Measurements from ENCODE around the gene ADGRG4. TPM values are rescaled to one million over a fixed set of nuclear protein-coding genes. Genes with fewer than 3 reads are reported as not detected.

The ADGRG4 gene
- polyA plus RNA-seq, 1 of the 3 experiments (the other 2 are of a cell fraction), result not detected

DNA sequence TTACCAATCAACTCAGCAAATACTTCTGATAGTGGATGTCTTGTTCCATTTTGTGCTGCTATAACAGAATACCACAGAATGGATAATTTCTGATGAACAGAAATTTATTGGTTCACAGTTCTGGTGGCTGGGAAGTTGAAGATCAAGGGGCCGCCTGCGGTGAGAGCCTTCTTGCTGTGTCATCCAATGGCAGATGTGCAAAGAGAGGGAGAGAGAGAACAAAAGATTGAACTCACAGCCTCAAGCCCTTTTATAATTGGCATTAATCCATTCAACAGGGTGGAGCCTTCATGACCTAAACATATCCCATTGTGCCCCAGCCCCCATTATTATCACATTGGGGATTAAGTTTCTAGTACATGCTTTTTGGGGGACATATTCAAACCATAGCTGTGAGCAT is 86.1 kb downstream of the ADGRG4 start:
- TF ChIP-seq RCOR1 (IDR thresholded peaks at IDR 0.05; ENCODE audit: low read length), result no peak
- TF ChIP-seq ZBTB33 (IDR thresholded peaks at IDR 0.05; ENCODE audit: borderline replicate concordance, low read depth), result no peak
- no peak for TF ChIP-seq USF1 (IDR thresholded peaks at IDR 0.05; ENCODE audit: borderline replicate concordance, low read depth)
- TF ChIP-seq FOXJ3 (CRISPR knock-in tag; IDR thresholded peaks at IDR 0.05), result no peak
- TF ChIP-seq TCF12 (IDR thresholded peaks at IDR 0.05), result no peak
- no peak for TF ChIP-seq YY1 (IDR thresholded peaks at IDR 0.05; ENCODE audit: low read depth)
- no peak for TF ChIP-seq EZH2phosphoT487 (IDR thresholded peaks at IDR 0.05; ENCODE audit: borderline replicate concordance, low read depth)
- no peak for TF ChIP-seq SIN3A (IDR thresholded peaks at IDR 0.05; ENCODE audit: borderline replicate concordance, low read depth, low read length)
- TF ChIP-seq NRF1 (IDR thresholded peaks at IDR 0.05; ENCODE audit: low read depth, low read length), result no peak
- TF ChIP-seq FOSL2 (IDR thresholded peaks at IDR 0.05; ENCODE audit: borderline replicate concordance, low read depth), result no peak
- TF ChIP-seq NFIC (IDR thresholded peaks at IDR 0.05; ENCODE audit: borderline replicate concordance), result no peak
- no peak for TF ChIP-seq TAF1 (IDR thresholded peaks at IDR 0.05; ENCODE audit: borderline replicate concordance, low read depth, low read length)
- H3K4me3 ChIP-seq (ENCODE audit: low read depth in 2 of 2, low read length in 1 of 2), result no peak overlapping the region
- WGBS (ENCODE audit: low lambda C conversion rate), result 32% methylated on average over 2 of the region's 2 CpGs
- no peaks in the 10 kb centered on the region for H3K27me3 ChIP-seq (ENCODE audit: insufficient read depth)
- H3K79me2 ChIP-seq (ENCODE audit: insufficient read depth), result no peaks in the 10 kb centered on the region
- no peaks in the 10 kb centered on the region for H4K20me1 ChIP-seq (ENCODE audit: insufficient read depth)
- DNase-seq, result no peak
- no peaks in the 10 kb centered on the region for H3F3A ChIP-seq (replicated peaks; ENCODE audit: insufficient read depth)
- no peaks in the 10 kb centered on the region for H3K4me1 ChIP-seq (ENCODE audit: control insufficient read depth in 1 of 2, insufficient read depth in 2 of 2, low read depth in 1 of 2, low read length in 1 of 2)
- no peaks in the 10 kb centered on the region for H3K9me2 ChIP-seq
- H3K9ac ChIP-seq, result no peak overlapping the region
- POLR2A ChIA-PET, result no interaction called here
- H3K9me3 ChIP-seq, result no peaks in the 10 kb centered on the region
- CTCF ChIA-PET, result no interaction called here
- H2AFZ ChIP-seq (ENCODE audit: low read depth), result no peak overlapping the region
- no peak overlapping the region for H3K4me2 ChIP-seq
- H3K27ac ChIP-seq (ENCODE audit: low read depth in 2 of 2, low read length in 1 of 2), result no peak overlapping the region
- no peaks in the 10 kb centered on the region for H3K36me3 ChIP-seq (replicated peaks in 1 of 2; ENCODE audit: control insufficient read depth in 1 of 2, insufficient read depth in 2 of 2, low read length in 1 of 2)

DNA sequence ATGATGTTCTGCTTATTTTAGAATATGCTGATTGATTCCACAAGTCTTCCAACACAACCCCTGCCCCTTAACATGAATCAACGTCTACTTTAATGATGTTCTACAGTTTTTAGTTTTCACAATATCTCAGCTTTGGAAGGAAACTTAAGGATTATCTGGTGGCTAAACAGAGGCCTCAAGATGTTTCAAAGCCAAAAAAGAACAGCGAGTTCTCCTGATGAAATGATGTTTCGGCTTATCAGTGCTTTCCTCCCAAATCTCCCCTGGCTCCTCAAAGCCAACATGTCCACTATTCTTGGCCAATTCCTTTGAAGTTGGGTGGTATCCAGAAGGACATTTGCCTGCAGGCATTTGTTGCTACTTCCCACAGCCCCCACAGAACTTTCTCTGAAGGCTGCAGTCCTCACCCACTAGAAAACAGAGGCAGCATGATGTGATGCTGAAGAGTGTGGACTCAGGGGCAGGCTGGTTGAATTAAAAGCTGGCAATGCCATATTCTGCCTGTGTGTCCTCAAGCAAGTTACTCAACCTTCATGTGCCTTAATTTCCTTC is 87.3 kb downstream of the ADGRG4 start:
- H3K9me2 ChIP-seq, result no peaks in the 10 kb centered on the region
- no peaks in the 10 kb centered on the region for H3K9me3 ChIP-seq
- no peak overlapping the region for H3K4me2 ChIP-seq
- no peaks in the 10 kb centered on the region for H3K27me3 ChIP-seq (ENCODE audit: insufficient read depth)
- no peaks in the 10 kb centered on the region for H3F3A ChIP-seq (replicated peaks; ENCODE audit: insufficient read depth)
- WGBS (ENCODE audit: low lambda C conversion rate), result 25% methylated on average over 3 of the region's 3 CpGs
- ChIA-PET CTCF (interaction anchor here (1.0 kb wide), 1 partner anchor 9 kb away, joined by 3 read pairs; no protein-coding TSS in a partner anchor), POLR2A (no interaction called here)
- H3K36me3 ChIP-seq (replicated peaks in 1 of 2; ENCODE audit: control insufficient read depth in 1 of 2, insufficient read depth in 2 of 2, low read length in 1 of 2), result no peaks in the 10 kb centered on the region
- no peak overlapping the region for H3K27ac ChIP-seq (ENCODE audit: low read depth in 2 of 2, low read length in 1 of 2)
- H3K4me3 ChIP-seq (ENCODE audit: low read depth in 2 of 2, low read length in 1 of 2), result no peak overlapping the region
- H3K79me2 ChIP-seq (ENCODE audit: insufficient read depth), result no peaks in the 10 kb centered on the region
- no peaks in the 10 kb centered on the region for H4K20me1 ChIP-seq (ENCODE audit: insufficient read depth)
- H3K9ac ChIP-seq, result no peak overlapping the region
- DNase-seq, result no peak
- H3K4me1 ChIP-seq (ENCODE audit: control insufficient read depth in 1 of 2, insufficient read depth in 2 of 2, low read depth in 1 of 2, low read length in 1 of 2), result no peaks in the 10 kb centered on the region
- H2AFZ ChIP-seq (ENCODE audit: low read depth), result no peak overlapping the region
- TF ChIP-seq RCOR1 (IDR thresholded peaks at IDR 0.05; ENCODE audit: low read length), result no peak
- TF ChIP-seq FOXJ3 (CRISPR knock-in tag; IDR thresholded peaks at IDR 0.05), result no peak
- no peak for TF ChIP-seq REST (IDR thresholded peaks at IDR 0.05; ENCODE audit: low read depth, low read length)
- no peak for TF ChIP-seq JUND (IDR thresholded peaks at IDR 0.05)
- TF ChIP-seq EP300 (IDR thresholded peaks at IDR 0.05; ENCODE audit: borderline replicate concordance in 1 of 2, low read depth in 1 of 2, low read length in 1 of 2), result no peak
- no peak for TF ChIP-seq USF1 (IDR thresholded peaks at IDR 0.05; ENCODE audit: borderline replicate concordance, low read depth)
- TF ChIP-seq GABPA (IDR thresholded peaks at IDR 0.05; ENCODE audit: low read depth), result no peak
- TF ChIP-seq RAD21 (IDR thresholded peaks at IDR 0.05; ENCODE audit: low read length), result no peak
- TF ChIP-seq GATA2 (CRISPR knock-in tag; IDR thresholded peaks at IDR 0.05), result no peak
- TF ChIP-seq TAF1 (IDR thresholded peaks at IDR 0.05; ENCODE audit: borderline replicate concordance, low read depth, low read length), result no peak
- TF ChIP-seq FOSL2 (IDR thresholded peaks at IDR 0.05; ENCODE audit: borderline replicate concordance, low read depth), result no peak
- no peak for TF ChIP-seq FOXM1 (IDR thresholded peaks at IDR 0.05; ENCODE audit: low read depth)
- no peak for TF ChIP-seq MAX (IDR thresholded peaks at IDR 0.05; ENCODE audit: low read depth)
- no peak for TF ChIP-seq TEAD4 (IDR thresholded peaks at IDR 0.05; ENCODE audit: borderline replicate concordance, insufficient read depth)

Measured in SK-N-SH (cell line).